Epidermal melanocyte (primary cell): ENCODE data around the gene USP34.
"Not testable (repeated sequence)": the region's sequence is repeated elsewhere in the genome, so short reads cannot be mapped to it uniquely, and the experiment has no call there.

Experiments used
- DNase-seq: peaks from one replicate; pipeline ENCODE4 v3.0.0; 2011; ENCODE audit warnings: low spot score; ENCODE audit not compliant: insufficient read length

USP34 gene

GRCh38 chr2:61157371-61158003 lies 313.4 kb downstream of the USP34 start:
- DNase-seq: no peak

- no peak for DNase-seq
Measured at GRCh38 chr2:61151436-61151835, 319.5 kb downstream of the USP34 start.

- no peak for DNase-seq
Measured at GRCh38 chr2:61149074-61149473, 321.8 kb downstream of the USP34 start.

GRCh38 chr2:61148091-61148490 lies 322.8 kb downstream of the USP34 start:
- DNase-seq: not testable (repeated sequence)

- no peak for DNase-seq
Measured at GRCh38 chr2:61145990-61146389, 324.9 kb downstream of the USP34 start.

GRCh38 chr2:61144697-61145268 lies 326.1 kb downstream of the USP34 start:
- peak; percentile 98 for DNase-seq

GRCh38 chr2:61141151-61141550 lies 329.7 kb downstream of the USP34 start:
- no peak for DNase-seq

- no peak for DNase-seq
Measured at GRCh38 chr2:61138859-61139258, 332.0 kb downstream of the USP34 start.
